ENCODE measurements around the gene SNAI1.

Gene SNAI1

GRCh38 chr20:50038169-50038568, 55.4 kb downstream of the SNAI1 start:
- no peak for DNase-seq

Measured in CD4-positive, alpha-beta T cell treated with Interferon alpha-2 for 1 hour (primary cell).